H7 (cell line): ENCODE measurements around the gene TULP4. TPM values are rescaled to one million over a fixed set of nuclear protein-coding genes. Genes with fewer than 3 reads are reported as not detected.
"Not testable (repeated sequence)": the region's sequence is repeated elsewhere in the genome, so short reads cannot be mapped to it uniquely, and the experiment has no call there.

Experiments used
- DNase-seq: peaks from one replicate; pipeline ENCODE4 v3.0.0; 2012
- H3K27me3 ChIP-seq: 2 replicates; pipeline ENCODE4 v1.6.0; 2011; ENCODE audit warnings: mild to moderate bottlenecking, low read length; ENCODE audit not compliant: control insufficient read depth, insufficient read depth
- H3K36me3 ChIP-seq: replicated peaks from 2 replicates; pipeline ENCODE4 v1.5.1; 2011; ENCODE audit warnings: low read length; ENCODE audit not compliant: control insufficient read depth, insufficient read depth
- H3K4me3 ChIP-seq: 2 replicates; pipeline ENCODE4 v1.5.1; 2011; ENCODE audit warnings: low read depth, mild to moderate bottlenecking, control low read depth, low read length, moderate library complexity; ENCODE audit not compliant: insufficient read depth
- total RNA-seq: library from RNA; depleted of rRNA; stranded (reverse); fragments of >200 nt; shearing (Covaris generic); gene quantifications from 2 replicates; pipeline ENCODE4 v1.2.3, GENCODE V29; 2014; rRNA removed

TULP4 gene
- total RNA-seq, 1 experiment from 2014 or later, result 31.4 TPM

- DNase-seq, result no peak
- no peaks in the 10 kb centered on the region for H3K36me3 ChIP-seq
- H3K4me3 ChIP-seq, result no peak overlapping the region
- no peaks in the 10 kb centered on the region for H3K27me3 ChIP-seq
Measured at GRCh38 chr6:158554611-158555361, 242.5 kb downstream of the TULP4 start.

GRCh38 chr6:158556113-158556512 lies 243.8 kb downstream of the TULP4 start:
- Histone ChIP-seq H3K4me3 (no peak overlapping the region), H3K36me3 (no peaks in the 10 kb centered on the region), H3K27me3 (no peaks in the 10 kb centered on the region)
- no peak for DNase-seq

- DNase-seq, H3K36me3 ChIP-seq, H3K4me3 ChIP-seq, H3K27me3 ChIP-seq: not testable (repeated sequence)
Measured at GRCh38 chr6:158557110-158557509, 244.8 kb downstream of the TULP4 start.

GRCh38 chr6:158557927-158558326 lies 245.7 kb downstream of the TULP4 start:
- Histone ChIP-seq H3K27me3 (no peaks in the 10 kb centered on the region), H3K4me3 (no peak overlapping the region), H3K36me3 (no peaks in the 10 kb centered on the region)
- DNase-seq, result no peak

DNA sequence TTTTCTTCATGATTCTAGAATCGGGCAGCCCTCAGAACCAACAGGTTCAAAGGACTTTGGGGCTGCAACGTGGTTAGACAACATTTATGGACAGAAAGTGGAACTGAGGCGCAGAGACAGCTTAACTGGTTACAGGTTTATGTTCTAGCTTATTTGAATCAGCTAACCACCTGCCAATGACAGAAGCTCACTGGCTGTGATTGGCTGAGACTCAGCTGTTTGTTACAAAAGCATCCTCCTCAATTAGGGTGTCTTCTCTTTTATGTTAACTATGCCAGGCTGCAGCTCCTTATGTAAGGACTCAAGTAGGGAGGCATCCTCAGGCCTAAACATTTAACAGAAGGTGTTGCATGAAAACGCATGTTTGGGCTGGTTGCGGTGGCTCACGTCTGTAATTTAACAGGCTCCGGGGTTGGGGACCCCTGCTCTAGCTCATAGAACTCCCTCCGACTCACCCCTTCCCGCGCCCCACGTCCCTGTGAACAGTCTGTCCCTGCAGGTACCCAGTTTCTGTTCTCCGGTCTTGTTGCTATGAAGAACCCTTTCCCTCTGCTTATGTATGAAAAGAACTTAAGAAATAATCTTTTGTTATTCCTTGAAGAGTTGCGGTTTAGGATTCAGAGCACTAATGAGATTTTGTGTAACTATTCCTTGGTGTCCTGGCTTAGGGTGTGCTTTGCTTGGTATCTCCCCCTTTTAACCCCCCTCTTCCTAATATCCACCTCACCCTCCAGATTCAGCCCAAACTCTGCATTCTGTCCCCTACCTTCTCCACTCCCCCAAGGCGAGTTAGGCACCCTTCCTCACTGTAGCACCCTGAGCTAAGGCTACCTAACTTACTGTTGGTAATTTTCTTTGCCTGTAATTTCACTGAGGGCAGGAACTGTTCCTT lies 246.4 kb downstream of the TULP4 start:
- H3K27me3 ChIP-seq, result no peaks in the 10 kb centered on the region
- DNase-seq, result no peak
- H3K4me3 ChIP-seq, result no peak overlapping the region
- H3K36me3 ChIP-seq, result no peaks in the 10 kb centered on the region

- Histone ChIP-seq H3K27me3 (no peaks in the 10 kb centered on the region), H3K4me3 (peak overlapping the region; percentile 74), H3K36me3 (no peaks in the 10 kb centered on the region)
- DNase-seq, result no peak
Measured at GRCh38 chr6:158559338-158559894, 247.2 kb downstream of the TULP4 start.

DNA sequence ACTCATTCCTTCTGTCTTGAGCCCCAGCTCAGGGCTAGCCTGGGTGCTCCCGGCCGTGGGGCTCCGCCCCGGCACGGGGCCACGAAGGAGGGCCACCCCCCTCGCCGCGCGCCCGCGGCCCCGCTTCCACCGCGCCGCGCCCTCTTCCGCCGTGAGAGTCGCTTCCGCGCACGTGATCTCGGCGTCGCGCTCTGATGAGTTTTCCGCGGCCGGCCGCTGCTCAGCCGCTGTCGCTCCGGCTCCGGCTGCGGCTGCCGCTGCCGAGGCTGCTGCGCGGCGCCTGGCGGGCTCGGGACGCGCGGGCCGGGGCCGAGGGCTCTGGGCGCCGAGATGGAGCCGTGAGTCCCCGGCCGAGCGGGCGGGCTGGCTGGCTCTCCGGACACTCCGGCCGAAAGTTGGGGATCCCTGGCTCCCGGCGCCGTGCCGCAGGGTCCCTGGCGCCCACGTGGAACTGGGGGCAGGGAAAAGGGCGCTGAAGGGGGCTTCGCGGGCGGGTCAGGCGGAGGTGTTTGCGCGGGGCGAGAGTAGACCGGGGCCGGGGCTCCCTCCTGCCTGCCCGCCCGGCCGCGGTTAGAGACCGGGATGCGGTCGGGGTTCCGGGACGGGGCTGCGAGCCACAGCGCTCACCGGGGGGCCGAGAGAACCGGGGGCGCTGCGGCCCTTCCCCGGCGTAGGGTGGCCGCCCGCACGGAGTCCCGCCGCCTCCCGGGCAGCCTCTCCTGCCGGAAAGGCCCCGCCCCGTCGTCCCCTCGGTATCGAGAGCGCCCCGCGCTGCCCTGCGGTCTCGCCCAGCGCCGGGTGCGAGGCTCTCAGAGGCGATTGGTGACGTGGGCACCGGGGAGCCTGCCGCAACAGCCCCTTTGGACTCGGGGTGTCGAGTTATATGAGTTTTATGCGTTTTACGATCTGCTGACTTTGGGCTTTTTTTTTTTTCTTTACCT lies 247.9 kb downstream of the TULP4 start, which contains the start of gene TMEM181:
TSS of gene TMEM181 (plus strand) at position 197 of the 941 bp plus-strand sequence. CDS start at position 331, 134 bp downstream.
- peak; percentile 92 for DNase-seq
- H3K27me3 ChIP-seq, result no peaks in the 10 kb centered on the region
- no peaks in the 10 kb centered on the region for H3K36me3 ChIP-seq
- peak within 1 kb of the TSS; percentile 74 for H3K4me3 ChIP-seq

- DNase-seq, result peak; percentile 62
- no peaks in the 10 kb centered on the region for H3K36me3 ChIP-seq
- H3K4me3 ChIP-seq, result peak overlapping the region; percentile 74
- H3K27me3 ChIP-seq, result no peaks in the 10 kb centered on the region
Measured at GRCh38 chr6:158560836-158561320, 248.6 kb downstream of the TULP4 start.

Other genes starting within 250 kb of the TULP4 start
- gene SERAC1, start 144.2 kb upstream of the TULP4 start, total RNA-seq, result 14.4 and 19.2 TPM in 2 replicates
- gene GTF2H5, start 144.1 kb upstream of the TULP4 start, total RNA-seq, result 4.4 and 5.6 TPM in 2 replicates
- 14.5 and 19.3 TPM in 2 replicates for gene TMEM181, start 247.6 kb downstream of the TULP4 start, total RNA-seq